Left ventricle myocardium inferior (tissue), 1 donor: Measurements from ENCODE around the gene HOXD1. TPM values are rescaled to one million over a fixed set of nuclear protein-coding genes. Genes with fewer than 3 reads are reported as not detected.
A peak's percentile ranks its signal among the peaks of the same experiment; 100 is the strongest.

ENCODE experiments used
- DNase-seq: peaks from one replicate; pipeline ENCODE4 v3.0.0-alpha.2; 2020
- H3K27ac ChIP-seq: fragments of 200-600 bp; replicated peaks from 2 replicates; pipeline ENCODE4 v1.8.0; 2021
- H3K27me3 ChIP-seq: fragments of 200-600 bp; 2 replicates; pipeline ENCODE4 v1.8.0; 2021; ENCODE audit warnings: low read depth
- H3K36me3 ChIP-seq: fragments of 200-600 bp; 2 replicates; pipeline ENCODE4 v1.8.0; 2021
- H3K4me1 ChIP-seq: fragments of 200-600 bp; 2 replicates; pipeline ENCODE4 v1.8.0; 2021
- H3K4me3 ChIP-seq: fragments of 200-600 bp; 2 replicates; pipeline ENCODE4 v1.8.0; 2021; ENCODE audit warnings: mild to moderate bottlenecking, moderate library complexity
- H3K9me3 ChIP-seq: fragments of 200-600 bp; replicated peaks from 2 replicates; pipeline ENCODE4 v1.8.0; 2021
- intact Hi-C: fragments of 100-400 bp; cut with micrococcal nuclease; formaldehyde crosslinking; loops from one replicate; pipeline ENCODE4 v1.11.0; 2022
- total RNA-seq: library from RNA; stranded (reverse); fragmentation: NEBNext Ultra II Directional; extraction: Animal tissue kit (Norgen Biotek cat#: 25700); gene quantifications from one replicate; pipeline ENCODE4 v1.2.1, GENCODE V29; 2021
- TF ChIP-seq, protein P1 (sequence below): fragments of 200-600 bp; IDR thresholded peaks from 2 replicates; pipeline ENCODE4 v1.8.0; 2021; ENCODE audit warnings: antibody characterized with exemption, mild to moderate bottlenecking, borderline replicate concordance
- donor health status: DM: no; HTN: yes; CAD: no; lungs with severe emphysema.

Gene HOXD1
- total RNA-seq, 1 donor from 2014 or later = not detected

DNA sequence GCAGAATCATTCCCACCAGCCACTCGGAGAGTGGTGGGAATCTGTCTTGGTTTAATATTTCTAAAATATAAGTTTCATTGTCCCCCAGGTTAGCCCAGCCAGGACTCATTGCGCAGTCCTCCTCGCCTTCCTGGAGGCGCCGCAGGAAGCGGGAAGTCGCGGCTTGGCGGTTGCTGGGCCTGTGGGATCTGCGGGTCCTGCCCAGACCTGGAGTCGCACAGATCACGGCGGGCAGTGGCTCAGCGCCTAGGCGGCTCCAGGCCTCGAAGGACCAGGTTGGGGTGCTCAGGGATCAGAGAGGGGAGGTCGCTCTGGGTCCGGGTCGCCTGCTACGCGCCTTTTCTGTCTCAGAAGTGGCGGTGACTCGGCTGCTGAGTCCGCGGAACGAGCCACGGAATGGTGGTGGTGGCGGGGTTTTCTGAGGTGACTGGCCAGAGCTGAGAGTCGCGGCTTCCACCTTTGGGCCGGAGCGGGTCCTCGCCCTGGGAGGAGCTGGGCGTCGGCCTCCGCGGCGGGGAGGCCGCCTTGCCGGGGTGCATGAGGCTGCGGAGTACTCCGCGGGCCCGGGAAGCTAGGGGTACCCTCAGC is 28.7 kb upstream of the HOXD1 start:
- Histone ChIP-seq H3K4me3 (peak overlapping the region; percentile 35), H3K27ac (no peak overlapping the region), H3K27me3 (peaks cover 100% of the 10 kb centered on the region), H3K36me3 (no peaks in the 10 kb centered on the region), H3K4me1 (peaks cover 42% of the 10 kb centered on the region), H3K9me3 (no peaks in the 10 kb centered on the region)
- DNase-seq = no peak
- TF ChIP-seq, protein P1, sequence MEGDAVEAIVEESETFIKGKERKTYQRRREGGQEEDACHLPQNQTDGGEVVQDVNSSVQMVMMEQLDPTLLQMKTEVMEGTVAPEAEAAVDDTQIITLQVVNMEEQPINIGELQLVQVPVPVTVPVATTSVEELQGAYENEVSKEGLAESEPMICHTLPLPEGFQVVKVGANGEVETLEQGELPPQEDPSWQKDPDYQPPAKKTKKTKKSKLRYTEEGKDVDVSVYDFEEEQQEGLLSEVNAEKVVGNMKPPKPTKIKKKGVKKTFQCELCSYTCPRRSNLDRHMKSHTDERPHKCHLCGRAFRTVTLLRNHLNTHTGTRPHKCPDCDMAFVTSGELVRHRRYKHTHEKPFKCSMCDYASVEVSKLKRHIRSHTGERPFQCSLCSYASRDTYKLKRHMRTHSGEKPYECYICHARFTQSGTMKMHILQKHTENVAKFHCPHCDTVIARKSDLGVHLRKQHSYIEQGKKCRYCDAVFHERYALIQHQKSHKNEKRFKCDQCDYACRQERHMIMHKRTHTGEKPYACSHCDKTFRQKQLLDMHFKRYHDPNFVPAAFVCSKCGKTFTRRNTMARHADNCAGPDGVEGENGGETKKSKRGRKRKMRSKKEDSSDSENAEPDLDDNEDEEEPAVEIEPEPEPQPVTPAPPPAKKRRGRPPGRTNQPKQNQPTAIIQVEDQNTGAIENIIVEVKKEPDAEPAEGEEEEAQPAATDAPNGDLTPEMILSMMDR = no peak
- intact Hi-C loops = no loop called here

DNA sequence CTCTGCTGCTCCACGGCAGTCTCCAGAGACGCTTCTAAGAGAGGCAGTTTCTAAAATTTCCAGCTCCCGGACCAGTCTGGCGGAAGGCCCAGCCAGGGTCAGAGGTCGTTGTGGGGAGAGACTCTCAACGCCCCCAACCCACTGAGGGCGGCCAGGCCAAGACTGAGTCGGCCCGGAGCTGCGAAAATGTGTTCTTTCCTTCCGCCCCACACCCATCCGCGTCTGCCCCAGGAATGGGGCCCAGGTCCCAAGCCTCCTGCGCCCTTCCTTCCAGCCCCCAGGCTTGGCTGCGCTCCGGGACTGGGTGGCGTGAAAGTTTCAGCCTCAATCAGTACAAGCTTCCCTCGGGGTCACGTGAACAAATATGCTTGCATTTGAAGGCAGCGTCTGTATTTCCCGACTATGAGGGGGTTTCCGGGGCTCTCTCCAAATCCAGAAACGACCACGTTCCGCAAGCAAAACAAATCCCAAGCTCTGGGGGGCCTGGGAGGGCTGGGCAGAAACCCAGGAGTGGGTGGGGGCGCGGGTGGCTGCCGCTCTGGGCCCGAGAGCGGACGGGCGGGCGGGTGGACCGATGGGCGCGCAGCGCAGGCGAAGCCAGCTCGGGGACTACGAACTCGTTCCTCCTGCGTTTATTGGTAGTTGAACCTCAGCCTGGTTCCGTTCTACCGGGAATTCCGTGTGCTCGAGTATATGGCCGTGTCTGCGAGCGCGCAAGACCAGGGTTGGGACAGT is 28.1 kb upstream of the HOXD1 start:
- H3K4me1 ChIP-seq = peaks cover 48% of the 10 kb centered on the region
- H3K27ac ChIP-seq = no peak overlapping the region

DNA sequence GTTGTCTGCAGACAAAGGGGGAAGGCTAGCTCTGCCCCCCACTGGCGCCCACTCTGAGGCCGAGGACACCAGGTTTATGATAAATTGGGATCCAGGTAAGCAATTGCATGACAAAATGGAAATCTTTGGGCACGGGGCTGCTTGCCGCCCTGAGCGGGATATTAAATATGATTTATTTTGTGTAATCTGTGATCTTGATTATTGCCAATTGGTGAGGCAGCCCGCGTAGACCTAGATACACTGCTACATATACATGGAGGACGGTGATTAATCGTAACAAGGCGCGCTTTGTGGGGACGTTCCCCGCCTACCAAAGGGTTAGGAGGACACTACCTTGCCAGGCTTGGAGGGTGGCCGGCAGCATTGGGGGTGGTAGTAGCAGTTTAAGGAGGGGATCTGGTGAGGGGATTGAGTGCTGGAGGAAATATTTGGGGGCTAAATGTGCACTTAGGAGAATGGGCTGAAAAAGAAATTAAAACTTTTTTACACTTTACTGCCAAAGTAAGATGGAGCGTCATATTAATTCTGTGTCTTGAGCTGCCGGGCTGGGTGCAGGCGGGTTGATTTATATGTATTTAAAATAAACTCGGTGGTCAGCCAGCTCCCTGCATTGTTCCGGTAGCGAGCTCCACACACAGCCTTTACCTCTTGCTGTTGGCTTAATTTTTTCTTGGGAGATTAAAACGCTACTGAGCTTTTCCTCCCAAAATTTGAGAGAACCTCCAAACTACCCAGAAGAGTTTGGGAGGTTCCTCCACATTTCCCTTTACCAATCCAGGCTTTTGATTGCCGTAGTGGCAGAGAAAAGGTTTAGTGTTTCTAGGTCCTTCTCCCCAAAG is 27.3 kb upstream of the HOXD1 start:
- intact Hi-C loops = no loop called here
- no peak overlapping the region for H3K27ac ChIP-seq
- no peaks in the 10 kb centered on the region for H3K36me3 ChIP-seq
- DNase-seq = no peak
- H3K9me3 ChIP-seq = no peaks in the 10 kb centered on the region
- peak overlapping the region; percentile 35 for H3K4me3 ChIP-seq
- peaks cover 49% of the 10 kb centered on the region for H3K4me1 ChIP-seq
- TF ChIP-seq, protein P1 = no peak
- peaks cover 100% of the 10 kb centered on the region for H3K27me3 ChIP-seq

More for the DNA sequence above, 28.1 kb upstream of the HOXD1 start:
- no peaks in the 10 kb centered on the region for H3K9me3 ChIP-seq
- no peak for DNase-seq
- intact Hi-C loops = no loop called here
- TF ChIP-seq, protein P1 = no peak
- H3K4me3 ChIP-seq = peak overlapping the region; percentile 35
- H3K27me3 ChIP-seq = peaks cover 100% of the 10 kb centered on the region
- H3K36me3 ChIP-seq = no peaks in the 10 kb centered on the region

DNA sequence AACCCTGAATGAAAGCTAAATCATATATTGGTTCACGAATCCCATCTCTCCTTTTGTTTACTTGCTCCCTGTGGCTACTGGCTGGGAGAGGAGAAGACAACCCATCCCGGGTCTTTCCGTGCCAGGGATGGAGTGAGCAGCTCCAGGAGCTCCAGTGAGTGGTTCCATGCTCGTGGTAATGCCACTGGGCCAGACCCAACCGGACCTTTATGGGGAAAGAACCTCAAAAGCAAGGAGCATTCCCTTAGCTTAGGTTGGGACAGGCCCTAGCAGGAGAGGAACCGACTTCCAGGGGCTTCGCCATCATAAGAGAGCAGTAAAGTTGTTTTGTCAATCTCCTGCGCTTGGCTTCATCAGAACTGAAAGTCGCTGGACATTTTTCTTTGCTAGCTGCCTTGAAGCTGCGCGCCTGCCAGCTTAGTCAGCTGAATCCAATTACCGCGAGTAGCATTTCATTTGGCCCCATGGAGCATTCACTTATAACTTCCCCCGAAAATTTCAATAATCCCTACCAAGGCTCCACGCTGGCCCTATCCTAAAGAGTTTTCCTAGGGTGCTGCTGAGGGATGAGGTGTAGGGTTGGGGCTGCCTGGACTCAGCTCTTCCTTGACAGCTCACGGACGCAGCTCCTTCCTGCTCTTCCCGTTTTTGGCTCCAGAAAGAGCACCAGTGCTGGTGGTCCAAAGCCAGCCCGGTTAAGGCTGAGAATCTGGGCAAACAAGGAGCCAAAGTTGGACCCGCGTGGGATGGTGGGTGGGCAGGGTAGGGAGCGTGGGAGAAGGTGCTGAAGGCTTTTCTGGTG is 26.4 kb upstream of the HOXD1 start:
- no peak overlapping the region for H3K27ac ChIP-seq
- no peak overlapping the region for H3K4me3 ChIP-seq
- H3K36me3 ChIP-seq = no peaks in the 10 kb centered on the region
- H3K9me3 ChIP-seq = no peaks in the 10 kb centered on the region
- no peak for DNase-seq
- H3K4me1 ChIP-seq = peaks cover 44% of the 10 kb centered on the region
- peaks cover 100% of the 10 kb centered on the region for H3K27me3 ChIP-seq
- TF ChIP-seq, protein P1 = no peak
- intact Hi-C loops = no loop called here
